Measurements from ENCODE around the gene ANKRD6. TPM values are rescaled to one million over a fixed set of nuclear protein-coding genes. Genes with fewer than 3 reads are reported as not detected.

ANKRD6 gene
- total RNA-seq, 5 donors from 2014 or later (not counting 1 experiment from before 2014, with no cell fraction given), result 3.0 to 8.4 (median 5.3) TPM

DNA sequence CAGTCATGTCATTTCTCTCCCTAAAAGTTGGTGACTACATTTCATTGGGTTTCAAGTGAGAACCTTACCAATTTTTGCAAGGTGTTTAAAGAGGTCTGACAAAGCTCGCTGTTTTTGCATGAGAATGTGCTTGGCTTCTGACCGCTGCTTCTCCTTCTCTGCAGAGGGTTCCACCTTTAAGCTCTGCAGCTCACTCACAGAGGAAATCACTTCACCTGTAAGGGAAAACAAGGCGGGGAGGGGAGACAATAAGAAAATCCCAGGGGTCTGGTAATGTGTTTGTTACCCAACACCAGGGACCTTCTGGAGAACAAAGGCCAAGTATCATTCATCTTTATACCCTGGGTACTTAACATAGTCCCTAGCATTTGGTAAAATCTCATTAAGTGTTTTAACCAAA is 245.6 kb downstream of the ANKRD6 start:
- H3K4me1 Mint-ChIP-seq, result no peaks in the 10 kb centered on the region
- Histone ChIP-seq H3K27me3 (replicated peaks in 1 of 2; ENCODE audit: control insufficient read depth in 2 of 2, extremely low read depth in 1 of 2, insufficient read depth in 2 of 2, low read length in 1 of 2) (no peaks in the 10 kb centered on the region), H3K4me1 (ENCODE audit: control insufficient read depth in 1 of 2, extremely low read depth in 1 of 2, insufficient read depth in 2 of 2, low read length in 2 of 2) (no peaks in the 10 kb centered on the region), H3K27ac (ENCODE audit: low read length) (no peak overlapping the region), H3K4me3 (ENCODE audit: control insufficient read depth in 1 of 2, extremely low read depth in 1 of 2, low read length in 1 of 2) (no peak overlapping the region), H3K36me3 (ENCODE audit: control insufficient read depth in 2 of 2, extremely low read depth in 1 of 2, insufficient read depth in 1 of 2, low read length in 1 of 2) (peaks cover 4 to 95% of the 10 kb centered on the region in 2 donors), H3K9me3 (no peaks in the 10 kb centered on the region)
- H3K27ac Mint-ChIP-seq, result no peak overlapping the region
- no peaks in the 10 kb centered on the region for H3K9me3 Mint-ChIP-seq
- peaks cover 54% of the 10 kb centered on the region for H3K36me3 Mint-ChIP-seq
- no peak overlapping the region for H3K4me3 Mint-ChIP-seq
- DNase-seq (no peak), ATAC-seq (replicated peaks in 1 of 4) (no peak)
- CTCF ChIA-PET, result no interaction called here
- POLR2A ChIA-PET, result interaction anchor here in 1 of 2 donors (0.6 kb wide), 1 partner anchor 156 kb away, joined by 3 read pairs; no protein-coding TSS in a partner anchor
- 100% methylated on average over 1 of the region's 3 CpGs for WGBS (ENCODE audit: insufficient coverage)
- H3K27me3 Mint-ChIP-seq, result no peaks in the 10 kb centered on the region

DNA sequence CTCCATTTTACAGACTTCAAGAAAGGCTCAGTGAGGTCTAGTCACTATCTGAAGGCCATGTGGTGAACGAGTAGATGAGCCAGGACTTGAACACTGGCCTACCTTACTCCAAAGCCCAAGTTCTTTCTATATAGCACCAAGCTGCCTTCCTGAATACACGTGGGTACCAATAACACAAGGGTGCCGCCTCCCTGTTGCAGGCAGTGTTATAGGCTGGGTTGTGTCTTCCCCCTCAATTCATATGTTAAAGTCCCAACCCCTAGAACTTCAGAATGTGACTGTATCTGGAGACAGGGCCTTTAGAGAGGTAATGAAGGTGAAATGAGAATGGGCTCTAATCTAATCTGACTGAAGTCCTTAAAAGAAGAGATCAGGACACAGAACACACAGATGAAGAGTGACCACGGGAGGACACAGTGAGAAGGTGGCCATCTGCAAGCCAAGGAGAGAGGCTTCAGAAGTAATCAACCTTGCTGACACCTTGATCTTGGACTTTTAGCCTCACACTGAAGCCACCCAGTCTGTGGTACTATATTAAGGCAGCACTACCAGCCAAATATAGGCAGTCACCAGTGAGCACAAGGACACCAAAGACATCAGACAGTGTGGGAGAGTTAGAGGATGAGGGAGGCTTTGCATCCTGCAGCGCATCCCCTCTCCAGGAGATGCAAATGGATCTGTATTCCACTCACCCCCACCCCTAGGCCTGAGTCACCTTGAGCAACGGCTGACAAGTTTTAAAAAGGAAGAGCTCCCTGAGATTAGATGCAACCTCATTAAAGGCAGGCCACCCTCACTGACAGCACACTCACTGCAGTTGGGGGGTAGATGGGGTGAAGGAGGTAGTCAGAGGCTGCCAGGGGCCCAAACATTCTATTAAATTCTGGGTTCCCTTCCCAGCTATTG is 246.5 kb downstream of the ANKRD6 start:
- H3K27ac Mint-ChIP-seq, result no peak overlapping the region

DNA sequence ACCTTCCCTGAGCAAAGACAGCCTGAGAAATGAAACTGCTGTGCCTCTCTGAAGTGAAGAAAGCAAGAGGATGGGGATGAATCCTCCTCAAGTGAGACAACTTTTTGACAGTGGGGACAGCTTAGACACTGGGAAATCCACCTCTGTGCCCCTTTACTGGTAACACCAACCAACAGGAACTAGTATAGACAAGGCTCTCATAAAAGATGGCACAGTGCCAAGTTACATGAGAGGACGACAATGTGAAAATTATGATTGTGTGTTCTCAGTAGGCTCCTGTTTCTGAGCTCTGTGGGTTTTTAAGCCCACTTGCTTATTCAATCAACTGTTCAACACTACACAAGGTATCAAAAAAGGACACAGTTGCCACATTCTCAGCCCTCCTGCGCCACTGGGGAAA is 247.2 kb downstream of the ANKRD6 start:
- Mint-ChIP-seq H3K4me1 (no peaks in the 10 kb centered on the region), H3K36me3 (peaks cover 53% of the 10 kb centered on the region), H3K27ac (no peak overlapping the region), H3K9me3 (no peaks in the 10 kb centered on the region), H3K4me3 (no peak overlapping the region), H3K27me3 (no peaks in the 10 kb centered on the region)
- Histone ChIP-seq H3K4me3 (ENCODE audit: control insufficient read depth in 1 of 2, extremely low read depth in 1 of 2, low read length in 1 of 2) (no peak overlapping the region), H3K36me3 (ENCODE audit: control insufficient read depth in 2 of 2, extremely low read depth in 1 of 2, insufficient read depth in 1 of 2, low read length in 1 of 2) (peaks cover 3 to 90% of the 10 kb centered on the region in 2 donors), H3K27me3 (replicated peaks in 1 of 2; ENCODE audit: control insufficient read depth in 2 of 2, extremely low read depth in 1 of 2, insufficient read depth in 2 of 2, low read length in 1 of 2) (no peaks in the 10 kb centered on the region), H3K4me1 (ENCODE audit: control insufficient read depth in 1 of 2, extremely low read depth in 1 of 2, insufficient read depth in 2 of 2, low read length in 2 of 2) (no peaks in the 10 kb centered on the region), H3K27ac (ENCODE audit: low read length) (no peak overlapping the region), H3K9me3 (no peaks in the 10 kb centered on the region)
- ATAC-seq (replicated peaks in 1 of 4) (no peak), DNase-seq (no peak)
- CTCF ChIA-PET, result interaction anchor here (0.6 kb wide), 2 partner anchors 274 to 334 kb away, joined by 3 to 4 read pairs; no protein-coding TSS in a partner anchor
- WGBS (ENCODE audit: insufficient coverage), result 71% methylated on average over 1 of the region's 2 CpGs
- POLR2A ChIA-PET, result no interaction called here

More for the DNA sequence above, 246.5 kb downstream of the ANKRD6 start:
- no peaks in the 10 kb centered on the region for H3K9me3 Mint-ChIP-seq
- H3K36me3 ChIP-seq (ENCODE audit: control insufficient read depth in 2 of 2, extremely low read depth in 1 of 2, insufficient read depth in 1 of 2, low read length in 1 of 2), result peaks cover 4 to 90% of the 10 kb centered on the region in 2 donors
- DNase-seq, result no peak
- H3K4me3 Mint-ChIP-seq, result no peak overlapping the region
- no peak overlapping the region for H3K27ac ChIP-seq (ENCODE audit: low read length)
- no peaks in the 10 kb centered on the region for H3K9me3 ChIP-seq
- H3K27me3 ChIP-seq (replicated peaks in 1 of 2; ENCODE audit: control insufficient read depth in 2 of 2, extremely low read depth in 1 of 2, insufficient read depth in 2 of 2, low read length in 1 of 2), result no peaks in the 10 kb centered on the region
- ATAC-seq (replicated peaks in 1 of 4), result no peak
- WGBS (ENCODE audit: insufficient coverage), result 100% methylated on average over 1 of the region's 6 CpGs
- H3K36me3 Mint-ChIP-seq, result peaks cover 52% of the 10 kb centered on the region
- H3K4me3 ChIP-seq (ENCODE audit: control insufficient read depth in 1 of 2, extremely low read depth in 1 of 2, low read length in 1 of 2), result no peak overlapping the region
- no peaks in the 10 kb centered on the region for H3K27me3 Mint-ChIP-seq
- H3K4me1 Mint-ChIP-seq, result no peaks in the 10 kb centered on the region
- H3K4me1 ChIP-seq (ENCODE audit: control insufficient read depth in 1 of 2, extremely low read depth in 1 of 2, insufficient read depth in 2 of 2, low read length in 2 of 2), result no peaks in the 10 kb centered on the region
- CTCF ChIA-PET, result interaction anchor here in 1 of 2 donors (0.6 kb wide), 1 partner anchor 273 kb away, joined by 3 read pairs; no protein-coding TSS in a partner anchor
- POLR2A ChIA-PET, result no interaction called here

DNA sequence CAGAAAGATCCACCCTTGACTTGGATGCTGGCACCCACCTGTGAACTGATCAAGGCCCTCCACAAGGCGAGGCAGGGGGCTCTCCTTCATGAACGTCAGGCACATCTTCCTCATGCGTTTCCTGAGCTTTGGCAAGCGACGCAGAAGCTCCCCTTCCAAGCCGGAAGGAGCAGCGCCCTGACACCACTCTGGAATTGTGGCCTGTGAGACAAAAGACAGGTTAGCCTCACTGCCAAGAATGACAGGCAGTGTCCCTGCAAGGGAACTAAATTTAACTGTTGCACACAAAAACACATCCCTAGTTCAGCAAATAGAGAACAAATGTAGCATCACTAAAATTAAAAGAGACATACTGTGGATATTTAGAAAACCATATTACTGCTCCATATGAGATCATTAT is 247.6 kb downstream of the ANKRD6 start:
- DNase-seq (no peak), ATAC-seq (replicated peaks in 1 of 4) (no peak)
- H3K27ac Mint-ChIP-seq, result no peak overlapping the region
- no peaks in the 10 kb centered on the region for H3K4me1 ChIP-seq (ENCODE audit: control insufficient read depth in 1 of 2, extremely low read depth in 1 of 2, insufficient read depth in 2 of 2, low read length in 2 of 2)
- peaks cover 53% of the 10 kb centered on the region for H3K36me3 Mint-ChIP-seq
- no peak overlapping the region for H3K4me3 ChIP-seq (ENCODE audit: control insufficient read depth in 1 of 2, extremely low read depth in 1 of 2, low read length in 1 of 2)
- ChIA-PET CTCF (interaction anchor here in 1 of 2 donors (0.6 kb wide), 1 partner anchor 333 kb away, joined by 4 read pairs; no protein-coding TSS in a partner anchor), POLR2A (no interaction called here)
- no peak overlapping the region for H3K27ac ChIP-seq (ENCODE audit: low read length)
- no peaks in the 10 kb centered on the region for H3K27me3 ChIP-seq (replicated peaks in 1 of 2; ENCODE audit: control insufficient read depth in 2 of 2, extremely low read depth in 1 of 2, insufficient read depth in 2 of 2, low read length in 1 of 2)
- H3K4me1 Mint-ChIP-seq, result no peaks in the 10 kb centered on the region
- H3K27me3 Mint-ChIP-seq, result no peaks in the 10 kb centered on the region
- 77% methylated on average over 7 of the region's 7 CpGs for WGBS (ENCODE audit: insufficient coverage)
- H3K4me3 Mint-ChIP-seq, result no peak overlapping the region
- H3K9me3 Mint-ChIP-seq, result no peaks in the 10 kb centered on the region
- peaks cover 0 to 90% of the 10 kb centered on the region in 2 donors for H3K36me3 ChIP-seq (ENCODE audit: control insufficient read depth in 2 of 2, extremely low read depth in 1 of 2, insufficient read depth in 1 of 2, low read length in 1 of 2)
- no peaks in the 10 kb centered on the region for H3K9me3 ChIP-seq

DNA sequence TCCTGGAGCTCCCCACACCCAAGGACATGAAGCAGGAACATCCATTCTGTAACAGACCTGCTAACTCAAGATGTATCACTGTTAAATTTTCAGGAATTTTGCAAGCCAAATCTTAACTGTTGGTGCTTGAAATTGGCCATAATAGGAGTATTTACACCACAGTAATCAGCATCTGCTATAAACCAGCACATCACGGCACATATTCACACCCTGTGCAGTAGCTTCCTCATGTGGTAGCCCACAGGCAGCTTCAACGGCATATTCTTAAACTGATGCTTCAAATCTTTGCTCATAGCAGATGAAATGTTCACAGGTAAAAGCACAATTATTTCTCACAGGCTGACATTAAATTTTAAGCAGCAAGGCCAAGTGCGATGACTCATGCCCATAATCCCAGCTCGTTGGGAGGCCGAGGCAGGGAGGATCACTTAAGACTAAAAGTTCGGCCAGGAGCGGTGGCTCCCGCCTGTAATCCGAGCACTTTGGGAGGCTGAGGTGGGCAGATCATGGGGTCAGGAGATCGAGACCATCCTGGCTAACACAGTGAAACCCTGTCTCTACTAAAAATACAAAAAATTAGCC is 249.1 kb downstream of the ANKRD6 start:
- Histone ChIP-seq H3K4me1 (ENCODE audit: control insufficient read depth in 1 of 2, extremely low read depth in 1 of 2, insufficient read depth in 2 of 2, low read length in 2 of 2) (no peaks in the 10 kb centered on the region), H3K9me3 (no peaks in the 10 kb centered on the region), H3K27me3 (replicated peaks in 1 of 2; ENCODE audit: control insufficient read depth in 2 of 2, extremely low read depth in 1 of 2, insufficient read depth in 2 of 2, low read length in 1 of 2) (no peaks in the 10 kb centered on the region), H3K36me3 (ENCODE audit: control insufficient read depth in 2 of 2, extremely low read depth in 1 of 2, insufficient read depth in 1 of 2, low read length in 1 of 2) (peaks cover 0 to 90% of the 10 kb centered on the region in 2 donors), H3K27ac (ENCODE audit: low read length) (no peak overlapping the region), H3K4me3 (ENCODE audit: control insufficient read depth in 1 of 2, extremely low read depth in 1 of 2, low read length in 1 of 2) (no peak overlapping the region)
- Mint-ChIP-seq H3K4me1 (no peaks in the 10 kb centered on the region), H3K27ac (no peak overlapping the region), H3K4me3 (no peak overlapping the region), H3K27me3 (no peaks in the 10 kb centered on the region), H3K9me3 (no peaks in the 10 kb centered on the region), H3K36me3 (peaks cover 55% of the 10 kb centered on the region)
- WGBS (ENCODE audit: insufficient coverage), result 80% methylated on average over 2 of the region's 10 CpGs
- DNase-seq (no peak), ATAC-seq (replicated peaks in 1 of 4) (no peak)
- ChIA-PET CTCF (no interaction called here), POLR2A (no interaction called here)

DNA sequence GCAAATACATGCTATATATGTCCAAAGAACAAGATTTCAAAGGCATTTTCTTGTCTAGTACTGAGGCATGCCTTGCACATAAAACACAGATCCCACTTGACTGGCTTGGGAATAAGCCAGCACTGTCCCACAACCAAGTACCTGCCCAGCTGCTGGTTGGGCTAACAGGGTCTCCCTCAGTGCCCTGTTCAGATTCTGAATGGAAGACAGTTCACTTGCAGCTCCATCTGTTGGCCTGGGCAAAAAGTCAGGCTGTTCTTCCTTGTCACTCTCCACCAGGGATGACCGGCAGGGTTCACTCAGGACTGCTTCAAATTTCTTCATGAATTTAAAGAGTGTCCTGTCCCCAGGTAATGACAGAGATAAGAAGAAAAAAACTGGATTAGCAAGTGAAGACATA is 250.0 kb downstream of the ANKRD6 start:
- ChIA-PET CTCF (interaction anchor here in 1 of 2 donors (0.5 kb wide), 1 partner anchor 111 kb away, joined by 4 read pairs; no protein-coding TSS in a partner anchor), POLR2A (no interaction called here)
- peaks cover 57% of the 10 kb centered on the region for H3K36me3 Mint-ChIP-seq
- WGBS (ENCODE audit: insufficient coverage), result no CpG with 5 or more reads among the region's 1 CpG
- H3K27ac Mint-ChIP-seq, result no peak overlapping the region
- Histone ChIP-seq H3K27ac (ENCODE audit: low read length) (no peak overlapping the region), H3K36me3 (ENCODE audit: control insufficient read depth in 2 of 2, extremely low read depth in 1 of 2, insufficient read depth in 1 of 2, low read length in 1 of 2) (peaks cover 0 to 91% of the 10 kb centered on the region in 2 donors), H3K4me1 (ENCODE audit: control insufficient read depth in 1 of 2, extremely low read depth in 1 of 2, insufficient read depth in 2 of 2, low read length in 2 of 2) (no peaks in the 10 kb centered on the region), H3K9me3 (no peaks in the 10 kb centered on the region), H3K27me3 (replicated peaks in 1 of 2; ENCODE audit: control insufficient read depth in 2 of 2, extremely low read depth in 1 of 2, insufficient read depth in 2 of 2, low read length in 1 of 2) (no peaks in the 10 kb centered on the region), H3K4me3 (ENCODE audit: control insufficient read depth in 1 of 2, extremely low read depth in 1 of 2, low read length in 1 of 2) (no peak overlapping the region)
- ATAC-seq (replicated peaks in 1 of 4), result no peak
- no peak overlapping the region for H3K4me3 Mint-ChIP-seq
- DNase-seq, result no peak
- H3K9me3 Mint-ChIP-seq, result no peaks in the 10 kb centered on the region
- no peaks in the 10 kb centered on the region for H3K27me3 Mint-ChIP-seq
- no peaks in the 10 kb centered on the region for H3K4me1 Mint-ChIP-seq
